Prostate gland (tissue), 2 donors: ENCODE data around the gene CLASRP. TPM values are rescaled to one million over a fixed set of nuclear protein-coding genes. Genes with fewer than 3 reads are reported as not detected.

ENCODE experiments used
- DNase-seq: peaks from one replicate; pipeline ENCODE4 v3.0.0-alpha.2; 2019; ENCODE audit warnings: low spot score
- H3K27ac ChIP-seq, 2 donors: fragments of 200-600 bp; sonication (generic); 2 replicates each; pipeline ENCODE4 v1.5.1; 2017 to 2019
- H3K27me3 ChIP-seq: fragments of 200-600 bp; sonication (generic); replicated peaks from 2 replicates; pipeline ENCODE4 v1.5.1; 2019; ENCODE audit not compliant: insufficient read depth
- H3K36me3 ChIP-seq, 2 donors: fragments of 200-600 bp; sonication (generic); 1 replicate in 1 of 2; 2 replicates in 1 of 2; pipeline versions ENCODE4 v1.5.1 to v1.8.1; 2017 to 2019
- H3K4me1 ChIP-seq: fragments of 200-600 bp; sonication (generic); replicated peaks from 2 replicates; pipeline ENCODE4 v1.5.1; 2019
- H3K4me3 ChIP-seq, 2 donors: fragments of 200-600 bp; sonication (generic); 2 replicates each; pipeline ENCODE4 v1.5.1; 2017 to 2019
- H3K9me3 ChIP-seq: fragments of 200-600 bp; sonication (generic); 2 replicates; pipeline ENCODE4 v1.5.1; 2017
- CTCF ChIP-seq, 4 experiments: fragments of 200-600 bp in 2 of 4; fragments of 450-650 bp in 2 of 4; sonication (generic) in 2 of 4; IDR thresholded peaks; 1 replicate in 3 of 4; 2 replicates in 1 of 4; pipeline ENCODE4 v1.5.1; 2016 to 2019; ENCODE audit warnings: antibody characterized with exemption in 4 of 4, mild to moderate bottlenecking in 2 of 4, moderate library complexity in 2 of 4
- POLR2A ChIP-seq: fragments of 450-650 bp; IDR thresholded peaks from one replicate; pipeline ENCODE4 v1.6.1; 2016; ENCODE audit warnings: antibody characterized with exemption, mild to moderate bottlenecking
- POLR2AphosphoS5 ChIP-seq: sonication (generic); formaldehyde crosslinking; IDR thresholded peaks from one replicate; pipeline ENCODE4 v1.6.1; 2017; ENCODE audit warnings: antibody characterized with exemption
- WGBS: methylation state at CpG from one replicate; pipeline ENCODE4 v1.1.5; 2018; 5-methylcytosine and 5-hydroxymethylcytosine counted together
- intact Hi-C: fragments of 100-400 bp; cut with DNase I; formaldehyde crosslinking; loops from one replicate; pipeline ENCODE4 v1.14.2; 2022
- small RNA-seq, 2 donors: library from RNA; depleted of rRNA; stranded (forward); fragments of <200 nt; gene quantifications; one replicate each; pipeline ENCODE3, GENCODE V24; 2016
- total RNA-seq, 2 donors: library from RNA; depleted of rRNA; stranded (reverse); fragments of >200 nt; gene quantifications; one replicate each; pipeline ENCODE4 v1.1.0, GENCODE V29; 2016

CLASRP gene
- total RNA-seq, 2 donors from 2014 or later = 97.8 to 162 TPM

GRCh38 chr19:45119582-45119981 lies 80.7 kb downstream of the CLASRP start:
- no peaks in the 10 kb centered on the region for H3K9me3 ChIP-seq
- DNase-seq = no peak

More at GRCh38 chr19:45119582-45119981, 80.7 kb downstream of the CLASRP start:
- Histone ChIP-seq H3K4me3 (no peak overlapping the region), H3K27ac (no peak overlapping the region), H3K4me1 (peaks cover 9% of the 10 kb centered on the region), H3K27me3 (no peaks in the 10 kb centered on the region), H3K36me3 (no peaks in the 10 kb centered on the region)
- TF ChIP-seq POLR2A (no peak), CTCF (IDR thresholded peaks at IDR 0.05) (no peak), POLR2AphosphoS5 (no peak)
- intact Hi-C loops = no loop called here
- 80% methylated on average over 6 of the region's 6 CpGs for WGBS

Small RNA genes within 50 kb of the gene (small RNA-seq; reads per million reads assigned to genes)
- gene RNU6-611P = 0 reads per million in 2 donors

Other genes with a start within 250 kb of the CLASRP start
- 100 to 1,000 TPM; 258 to 501 TPM for gene BCAM, start 229.9 kb upstream of the CLASRP start, total RNA-seq
- gene NECTIN2, start 192.7 kb upstream of the CLASRP start, total RNA-seq = 100 to 1,000 TPM; 223 to 279 TPM
- gene TOMM40, start 147.8 kb upstream of the CLASRP start, total RNA-seq = 10 to 100 TPM; 44.9 to 81.3 TPM
- 100 to 1,000 TPM; 206 to 503 TPM for gene APOE, start 133.2 kb upstream of the CLASRP start, total RNA-seq
- gene APOC1, start 124.4 kb upstream of the CLASRP start, total RNA-seq = 10 to 100 TPM in 1 of 2 donors, 1 to 10 TPM in 1; 7.3 to 80.1 TPM
- not detected for gene APOC4, start 96.8 kb upstream of the CLASRP start, total RNA-seq
- gene APOC2, start 93.0 kb upstream of the CLASRP start, total RNA-seq = not detected
- gene CLPTM1, start 83.7 kb upstream of the CLASRP start, total RNA-seq = 100 to 1,000 TPM; 102 to 185 TPM
- 10 to 100 TPM; 11.0 to 13.0 TPM for gene RELB, start 37.6 kb upstream of the CLASRP start, total RNA-seq
- 1 to 10 TPM in 1 of 2 donors, under 1 TPM in 1; 0.87 to 2.9 TPM for gene ZNF296, start 37.4 kb downstream of the CLASRP start, total RNA-seq
- gene GEMIN7, start 40.2 kb downstream of the CLASRP start, total RNA-seq = 10 to 100 TPM; 13.9 to 41.0 TPM
- 10 to 100 TPM; 50.1 to 90.3 TPM for gene PPP1R37, start 54.1 kb downstream of the CLASRP start, total RNA-seq
- gene NKPD1, start 121.9 kb downstream of the CLASRP start, total RNA-seq = 1 to 10 TPM; 3.6 to 4.1 TPM
- gene TRAPPC6A, start 139.2 kb downstream of the CLASRP start, total RNA-seq = 10 to 100 TPM; 57.0 to 80.4 TPM
- 10 to 100 TPM; 21.4 to 30.4 TPM for gene BLOC1S3, start 139.7 kb downstream of the CLASRP start, total RNA-seq
- gene EXOC3L2, start 206.4 kb downstream of the CLASRP start, total RNA-seq = 10 to 100 TPM in 1 of 2 donors, 1 to 10 TPM in 1; 5.8 to 27.0 TPM
- 100 to 1,000 TPM in 1 of 2 donors, 10 to 100 TPM in 1; 24.3 to 120 TPM for gene MARK4, start 212.2 kb downstream of the CLASRP start, total RNA-seq